GM10266 (cell line): ENCODE results near the gene SGMS1.

ENCODE experiments used
- DNase-seq: peaks from one replicate; pipeline ENCODE4 v3.0.0; 2012; ENCODE audit errors: extremely low spot score
- CTCF ChIP-seq: IDR thresholded peaks from 2 replicates; pipeline ENCODE4 v1.5.1; 2012; ENCODE audit warnings: mild to moderate bottlenecking, low read depth; ENCODE audit not compliant: control insufficient read depth, insufficient read depth; ENCODE audit errors: missing control alignments

SGMS1 gene

GRCh38 chr10:50640238-50640637 lies 16.5 kb upstream of the SGMS1 start:
- no peak for TF ChIP-seq CTCF

GRCh38 chr10:50636618-50637579 lies 13.1 kb upstream of the SGMS1 start:
- DNase-seq, result peak; percentile 55
- TF ChIP-seq CTCF, result no peak

More at GRCh38 chr10:50640238-50640637, 16.5 kb upstream of the SGMS1 start:
- DNase-seq, result no peak

GRCh38 chr10:50635286-50635685 lies 11.5 kb upstream of the SGMS1 start:
- TF ChIP-seq CTCF, result no peak
- no peak for DNase-seq

- TF ChIP-seq CTCF, result no peak
- DNase-seq, result no peak
Observed at GRCh38 chr10:50634479-50634878, 10.7 kb upstream of the SGMS1 start.

- TF ChIP-seq CTCF, result no peak
- no peak for DNase-seq
Observed at GRCh38 chr10:50631052-50631451, 7.3 kb upstream of the SGMS1 start.

- no peak for DNase-seq
- TF ChIP-seq CTCF, result no peak
Observed at GRCh38 chr10:50629495-50630122, 5.9 kb upstream of the SGMS1 start.

GRCh38 chr10:50627896-50628295 lies 4.1 kb upstream of the SGMS1 start:
- TF ChIP-seq CTCF, result no peak
- no peak for DNase-seq
